ENCODE data around the gene GID8. TPM values are rescaled to one million over a fixed set of nuclear protein-coding genes. Genes with fewer than 3 reads are reported as not detected.
A peak's percentile ranks its signal among the peaks of the same experiment; 100 is the strongest.

The GID8 gene
- total and polyA plus RNA-seq, 9 of the 15 experiments (the other 6 are each of a cell fraction or from before 2014, with no cell fraction given) = 7.5 to 31.6 (median 22.2) TPM

GRCh38 chr20:62926229-62927127 lies 11.5 kb upstream of the GID8 start, which contains the start of gene DIDO1 (continued):
- TF ChIP-seq MCM7 (IDR thresholded peaks at IDR 0.05) (no peak), SIN3B (IDR thresholded peaks at IDR 0.05; ENCODE audit: low read depth) (peak; percentile 71), XRCC3 (IDR thresholded peaks at IDR 0.05) (no peak), ZBTB2 (IDR thresholded peaks at IDR 0.05) (peak; percentile 75), ZBTB7A (IDR thresholded peaks at IDR 0.05; ENCODE audit: borderline replicate concordance, control insufficient read depth, low read depth, low read length) (0 out of 2 replicates have a peak, but pooled peaks have one; percentile 26), GABPB1 (CRISPR knock-in tag; IDR thresholded peaks at IDR 0.05) (no peak), CHAMP1 (IDR thresholded peaks at IDR 0.05) (no peak), SMARCE1 (IDR thresholded peaks at IDR 0.05) (no peak), IFI16 (CRISPR knock-in tag; IDR thresholded peaks at IDR 0.05) (no peak), POLR3G (IDR thresholded peaks at IDR 0.05; ENCODE audit: extremely low read depth, insufficient read length, insufficient replicate concordance) (no peak), ZNF551 (CRISPR knock-in tag; IDR thresholded peaks at IDR 0.05) (no peak), MTA1 (IDR thresholded peaks at IDR 0.05; ENCODE audit: borderline replicate concordance) (no peak), USF2 (CRISPR knock-in tag; IDR thresholded peaks at IDR 0.05) (no peak), MXI1 (IDR thresholded peaks at IDR 0.05; ENCODE audit: low read depth, low read length) (no peak), RBM22 (IDR thresholded peaks at IDR 0.05; ENCODE audit: low read depth, low read length, poor library complexity, severe bottlenecking) (peak; percentile 57), PCBP1 (IDR thresholded peaks at IDR 0.05; ENCODE audit: low read depth, low read length, poor library complexity, severe bottlenecking) (no peak), NFYB (IDR thresholded peaks at IDR 0.05; ENCODE audit: extremely low read depth, insufficient read length) (no peak), ZNF589 (CRISPR knock-in tag; IDR thresholded peaks at IDR 0.05; ENCODE audit: low read depth) (no peak), PCBP2 (IDR thresholded peaks at IDR 0.05; ENCODE audit: low read depth, low read length, poor library complexity, severe bottlenecking) (no peak), POLR2AphosphoS2 (IDR thresholded peaks at IDR 0.05; ENCODE audit: low read length) (peak; percentile 73; the same call in 1 of the 2 replicates), ZBTB33 (CRISPR knock-in tag; IDR thresholded peaks at IDR 0.05) (0 out of 2 replicates have a peak, but pooled peaks have one; percentile 18)
